ENCODE results near the gene GPR107.

DNA sequence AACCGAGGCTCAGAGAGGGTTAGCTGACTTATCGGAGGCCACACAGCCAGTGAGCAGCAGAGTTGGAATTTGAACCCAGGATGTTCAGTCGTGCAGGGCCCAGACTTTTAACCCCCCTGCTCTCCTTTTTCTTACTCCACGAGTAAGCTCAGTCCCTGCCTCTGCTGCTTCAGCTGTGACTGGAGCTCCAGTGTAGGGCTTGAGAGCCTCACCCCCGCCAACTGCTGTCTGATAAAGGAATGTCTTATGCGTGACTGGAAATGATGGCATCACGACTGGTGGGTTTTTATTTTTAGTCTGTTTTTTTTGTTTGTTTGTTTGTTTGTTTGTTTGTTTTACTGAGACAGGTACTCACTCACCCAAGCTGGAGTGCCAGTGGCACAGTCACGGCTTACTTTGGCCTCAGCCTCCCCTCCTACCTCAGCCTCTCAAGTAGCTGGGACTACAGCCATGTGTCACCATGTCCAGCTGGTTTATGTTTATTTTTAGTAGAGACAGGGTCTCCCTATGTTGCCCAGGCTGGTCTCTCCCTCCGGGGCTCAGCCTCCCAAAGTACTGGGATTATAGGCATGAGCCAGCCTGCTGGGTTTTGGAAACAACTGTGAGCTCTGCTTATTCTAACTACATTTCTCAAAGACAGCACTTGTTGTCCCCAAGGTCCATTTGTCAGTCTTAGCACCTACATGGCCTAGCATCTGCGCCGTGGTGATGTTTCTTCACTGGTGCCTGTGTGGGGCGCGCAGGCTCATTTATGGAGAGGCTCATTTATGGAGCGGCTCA is 66.0 kb downstream of the GPR107 start:
- TF ChIP-seq, protein P1, sequence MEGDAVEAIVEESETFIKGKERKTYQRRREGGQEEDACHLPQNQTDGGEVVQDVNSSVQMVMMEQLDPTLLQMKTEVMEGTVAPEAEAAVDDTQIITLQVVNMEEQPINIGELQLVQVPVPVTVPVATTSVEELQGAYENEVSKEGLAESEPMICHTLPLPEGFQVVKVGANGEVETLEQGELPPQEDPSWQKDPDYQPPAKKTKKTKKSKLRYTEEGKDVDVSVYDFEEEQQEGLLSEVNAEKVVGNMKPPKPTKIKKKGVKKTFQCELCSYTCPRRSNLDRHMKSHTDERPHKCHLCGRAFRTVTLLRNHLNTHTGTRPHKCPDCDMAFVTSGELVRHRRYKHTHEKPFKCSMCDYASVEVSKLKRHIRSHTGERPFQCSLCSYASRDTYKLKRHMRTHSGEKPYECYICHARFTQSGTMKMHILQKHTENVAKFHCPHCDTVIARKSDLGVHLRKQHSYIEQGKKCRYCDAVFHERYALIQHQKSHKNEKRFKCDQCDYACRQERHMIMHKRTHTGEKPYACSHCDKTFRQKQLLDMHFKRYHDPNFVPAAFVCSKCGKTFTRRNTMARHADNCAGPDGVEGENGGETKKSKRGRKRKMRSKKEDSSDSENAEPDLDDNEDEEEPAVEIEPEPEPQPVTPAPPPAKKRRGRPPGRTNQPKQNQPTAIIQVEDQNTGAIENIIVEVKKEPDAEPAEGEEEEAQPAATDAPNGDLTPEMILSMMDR (IDR thresholded peaks at IDR 0.05): no peak
- no peak for TF ChIP-seq EZH2 (IDR thresholded peaks at IDR 0.05; ENCODE audit: borderline replicate concordance, insufficient read depth, low read depth, low read length, poor library complexity, severe bottlenecking)
